Liver (tissue), 3 donors: ENCODE data around the gene USP30.

Source experiments
- EGR1 ChIP-seq, 2 donors: IDR thresholded peaks; 2 replicates each; pipeline ENCODE4 v1.6.1; 2016 to 2018; ENCODE audit warnings: antibody characterized with exemption in 2 of 2, low read depth in 2 of 2
- FOXA1 ChIP-seq: IDR thresholded peaks from 2 replicates; pipeline ENCODE4 v1.6.1; 2016; ENCODE audit warnings: antibody characterized with exemption
- JUND ChIP-seq, 2 donors: IDR thresholded peaks; 2 replicates each; pipeline ENCODE4 v1.6.1; 2016; ENCODE audit warnings: antibody characterized with exemption in 2 of 2
- MAX ChIP-seq: IDR thresholded peaks from 2 replicates; pipeline ENCODE4 v1.6.1; 2016; ENCODE audit warnings: antibody characterized with exemption
- RAD21 ChIP-seq, 2 donors: IDR thresholded peaks; 2 replicates each; pipeline ENCODE4 v1.6.1; 2016; ENCODE audit warnings: antibody characterized with exemption in 2 of 2, mild to moderate bottlenecking in 2 of 2
- REST ChIP-seq: IDR thresholded peaks from 2 replicates; pipeline ENCODE4 v1.6.1; 2016; ENCODE audit warnings: antibody characterized with exemption, mild to moderate bottlenecking
- RXRA ChIP-seq, 2 donors: IDR thresholded peaks; 2 replicates each; pipeline ENCODE4 v1.6.1; 2017 to 2018; ENCODE audit warnings: antibody characterized with exemption in 2 of 2, mild to moderate bottlenecking in 1 of 2
- SP1 ChIP-seq: IDR thresholded peaks from 2 replicates; pipeline ENCODE4 v1.6.1; 2018; ENCODE audit warnings: antibody characterized with exemption, mild to moderate bottlenecking
- TAF1 ChIP-seq: conservative IDR thresholded peaks from 2 replicates; pipeline ENCODE4 v1.6.1; 2016; ENCODE audit warnings: antibody characterized with exemption, mild to moderate bottlenecking
- YY1 ChIP-seq: IDR thresholded peaks from 2 replicates; pipeline ENCODE4 v1.6.1; 2016; ENCODE audit warnings: antibody characterized with exemption, mild to moderate bottlenecking
- TF ChIP-seq, protein P1 (sequence below): fragments of 150-350 bp; IDR thresholded peaks from 2 replicates; pipeline ENCODE4 v1.5.1; 2017; ENCODE audit warnings: improper control_type of control experiment, low read depth, low read length; ENCODE audit not compliant: missing input control
- TF ChIP-seq, protein P2 (sequence below): IDR thresholded peaks from 2 replicates; pipeline ENCODE4 v1.6.1; 2016; ENCODE audit warnings: antibody characterized with exemption
- TF ChIP-seq, protein P3 (sequence below): IDR thresholded peaks from 2 replicates; pipeline ENCODE4 v1.6.1; 2016; ENCODE audit warnings: antibody characterized with exemption
- donor health status: healthy.
- donor health status: healthy.

- TF ChIP-seq, protein P1, sequence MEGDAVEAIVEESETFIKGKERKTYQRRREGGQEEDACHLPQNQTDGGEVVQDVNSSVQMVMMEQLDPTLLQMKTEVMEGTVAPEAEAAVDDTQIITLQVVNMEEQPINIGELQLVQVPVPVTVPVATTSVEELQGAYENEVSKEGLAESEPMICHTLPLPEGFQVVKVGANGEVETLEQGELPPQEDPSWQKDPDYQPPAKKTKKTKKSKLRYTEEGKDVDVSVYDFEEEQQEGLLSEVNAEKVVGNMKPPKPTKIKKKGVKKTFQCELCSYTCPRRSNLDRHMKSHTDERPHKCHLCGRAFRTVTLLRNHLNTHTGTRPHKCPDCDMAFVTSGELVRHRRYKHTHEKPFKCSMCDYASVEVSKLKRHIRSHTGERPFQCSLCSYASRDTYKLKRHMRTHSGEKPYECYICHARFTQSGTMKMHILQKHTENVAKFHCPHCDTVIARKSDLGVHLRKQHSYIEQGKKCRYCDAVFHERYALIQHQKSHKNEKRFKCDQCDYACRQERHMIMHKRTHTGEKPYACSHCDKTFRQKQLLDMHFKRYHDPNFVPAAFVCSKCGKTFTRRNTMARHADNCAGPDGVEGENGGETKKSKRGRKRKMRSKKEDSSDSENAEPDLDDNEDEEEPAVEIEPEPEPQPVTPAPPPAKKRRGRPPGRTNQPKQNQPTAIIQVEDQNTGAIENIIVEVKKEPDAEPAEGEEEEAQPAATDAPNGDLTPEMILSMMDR = no peak
- TF ChIP-seq RAD21 (IDR thresholded peaks at IDR 0.05) = no peak
- no peak for TF ChIP-seq MAX
- TF ChIP-seq, protein P2, sequence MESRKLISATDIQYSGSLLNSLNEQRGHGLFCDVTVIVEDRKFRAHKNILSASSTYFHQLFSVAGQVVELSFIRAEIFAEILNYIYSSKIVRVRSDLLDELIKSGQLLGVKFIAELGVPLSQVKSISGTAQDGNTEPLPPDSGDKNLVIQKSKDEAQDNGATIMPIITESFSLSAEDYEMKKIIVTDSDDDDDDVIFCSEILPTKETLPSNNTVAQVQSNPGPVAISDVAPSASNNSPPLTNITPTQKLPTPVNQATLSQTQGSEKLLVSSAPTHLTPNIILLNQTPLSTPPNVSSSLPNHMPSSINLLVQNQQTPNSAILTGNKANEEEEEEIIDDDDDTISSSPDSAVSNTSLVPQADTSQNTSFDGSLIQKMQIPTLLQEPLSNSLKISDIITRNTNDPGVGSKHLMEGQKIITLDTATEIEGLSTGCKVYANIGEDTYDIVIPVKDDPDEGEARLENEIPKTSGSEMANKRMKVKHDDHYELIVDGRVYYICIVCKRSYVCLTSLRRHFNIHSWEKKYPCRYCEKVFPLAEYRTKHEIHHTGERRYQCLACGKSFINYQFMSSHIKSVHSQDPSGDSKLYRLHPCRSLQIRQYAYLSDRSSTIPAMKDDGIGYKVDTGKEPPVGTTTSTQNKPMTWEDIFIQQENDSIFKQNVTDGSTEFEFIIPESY = no peak
- TF ChIP-seq YY1 = no peak
- no peak for TF ChIP-seq REST
- TF ChIP-seq RXRA (IDR thresholded peaks at IDR 0.05) = no peak
- no peak for TF ChIP-seq FOXA1
- TF ChIP-seq TAF1 = no peak
- TF ChIP-seq SP1 = no peak
- no peak for TF ChIP-seq EGR1 (IDR thresholded peaks at IDR 0.05; ENCODE audit: low read depth in 2 of 2)
- TF ChIP-seq, protein P3, sequence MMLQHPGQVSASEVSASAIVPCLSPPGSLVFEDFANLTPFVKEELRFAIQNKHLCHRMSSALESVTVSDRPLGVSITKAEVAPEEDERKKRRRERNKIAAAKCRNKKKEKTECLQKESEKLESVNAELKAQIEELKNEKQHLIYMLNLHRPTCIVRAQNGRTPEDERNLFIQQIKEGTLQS = no peak
- no peak for TF ChIP-seq JUND (IDR thresholded peaks at IDR 0.05)
These were observed 42.6 kb upstream of the USP30 start for GRCh38 chr12:109009766-109010165.
